VCaP (cell line): Measurements from ENCODE around the gene GPR82.

Source experiments
- H3K27ac ChIP-seq: fragments of 450-650 bp; 2 replicates; pipeline ENCODE4 v1.5.1; 2017
- CTCF ChIP-seq: fragments of 450-650 bp; conservative IDR thresholded peaks from 2 replicates; pipeline ENCODE4 v1.5.1; 2017; ENCODE audit warnings: mild to moderate bottlenecking, moderate library complexity

Gene GPR82

GRCh38 chrX:41761702-41762101 lies 37.7 kb downstream of the GPR82 start:
- H3K27ac ChIP-seq = no peak overlapping the region
- no peak for TF ChIP-seq CTCF

- TF ChIP-seq CTCF = no peak
- no peak overlapping the region for H3K27ac ChIP-seq
These were observed 55.1 kb downstream of the GPR82 start for GRCh38 chrX:41779030-41779564.
